ENCODE results near the gene C19orf81.

C19orf81 gene

DNA sequence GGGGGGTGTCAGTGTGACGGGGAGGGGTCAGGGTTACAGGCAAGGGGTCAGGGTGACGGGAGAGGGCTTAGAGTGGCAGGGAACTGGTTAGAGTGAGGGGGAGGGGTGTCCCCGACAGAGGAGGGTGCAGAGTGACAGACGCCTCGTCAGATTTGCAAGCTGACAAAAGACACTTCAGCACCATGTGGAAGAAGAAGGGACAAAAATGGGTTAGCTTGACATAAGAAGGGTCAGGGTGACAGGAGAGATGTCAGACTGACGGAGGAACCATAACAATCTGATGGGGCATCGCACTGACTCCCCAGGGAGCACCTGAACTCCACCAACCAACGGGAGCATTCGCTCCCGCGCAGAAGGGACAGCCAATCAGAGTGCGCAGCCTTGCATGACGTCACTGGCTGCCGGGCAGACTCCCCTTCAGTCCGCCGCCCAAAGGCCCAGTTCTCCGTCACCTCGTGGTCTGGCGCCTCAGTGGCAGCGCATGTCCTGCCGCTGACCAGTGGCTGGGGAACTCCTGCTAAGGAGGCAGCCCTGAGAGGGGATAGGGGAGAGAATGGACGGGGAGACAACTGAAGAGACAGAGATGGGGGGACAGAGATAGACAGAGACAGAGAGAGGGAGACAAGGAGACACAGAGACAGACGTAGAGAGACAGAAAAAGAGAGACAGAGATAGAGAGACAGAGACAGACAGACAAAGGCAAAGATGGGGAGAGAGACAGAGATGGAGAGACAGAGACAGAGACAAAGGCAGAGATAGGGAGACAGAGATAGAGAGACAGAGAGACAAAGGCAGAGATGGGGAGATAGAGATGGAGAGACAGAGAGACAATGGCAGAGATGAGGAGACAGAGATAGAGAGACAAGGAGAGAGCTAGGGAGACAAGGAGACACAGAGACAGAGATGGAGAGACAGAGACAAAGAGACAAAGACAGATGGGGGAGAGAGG lies 30.2 kb downstream of the C19orf81 start:
- peak in 1 of 2 experiments; percentile 27 for DNase-seq (ENCODE audit: low read depth in 2 of 2)

DNA sequence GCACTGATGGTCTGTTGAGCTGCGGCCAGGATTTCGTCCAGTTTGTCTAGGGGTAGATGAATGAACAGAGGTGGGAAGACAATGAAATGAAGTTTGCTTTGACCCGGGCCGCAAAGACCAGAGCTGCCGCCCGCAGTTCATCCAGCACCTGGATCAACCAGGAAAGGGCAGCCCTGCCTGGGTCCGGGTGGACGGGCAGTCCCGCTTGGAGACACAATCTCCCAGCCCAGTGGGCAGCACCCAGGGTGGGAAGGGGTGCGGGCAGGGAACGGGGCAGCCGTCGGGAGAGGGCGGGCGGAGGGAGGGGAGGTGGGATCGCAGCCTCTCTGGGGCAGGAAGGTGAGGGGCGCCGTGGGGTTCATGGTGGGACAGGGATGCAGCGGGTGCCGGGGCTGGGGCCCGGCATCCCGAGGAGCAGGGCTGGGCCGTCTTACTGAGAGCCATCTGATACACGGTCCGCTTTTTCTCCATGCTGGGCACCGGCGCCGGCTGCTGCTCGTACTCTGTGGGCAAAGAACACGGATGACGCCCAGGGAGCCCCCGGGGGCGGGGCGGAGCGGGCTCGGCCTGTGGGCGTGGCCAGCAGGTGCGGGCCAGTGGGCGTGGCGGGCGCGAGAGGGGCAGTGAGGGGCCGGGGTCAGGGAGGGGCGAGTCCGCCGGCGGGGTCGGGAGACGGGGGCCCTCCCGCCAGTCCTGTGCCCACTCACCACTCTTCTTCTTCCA lies 37.2 kb downstream of the C19orf81 start:
- no peak for DNase-seq (ENCODE audit: low read depth in 2 of 2)

DNA sequence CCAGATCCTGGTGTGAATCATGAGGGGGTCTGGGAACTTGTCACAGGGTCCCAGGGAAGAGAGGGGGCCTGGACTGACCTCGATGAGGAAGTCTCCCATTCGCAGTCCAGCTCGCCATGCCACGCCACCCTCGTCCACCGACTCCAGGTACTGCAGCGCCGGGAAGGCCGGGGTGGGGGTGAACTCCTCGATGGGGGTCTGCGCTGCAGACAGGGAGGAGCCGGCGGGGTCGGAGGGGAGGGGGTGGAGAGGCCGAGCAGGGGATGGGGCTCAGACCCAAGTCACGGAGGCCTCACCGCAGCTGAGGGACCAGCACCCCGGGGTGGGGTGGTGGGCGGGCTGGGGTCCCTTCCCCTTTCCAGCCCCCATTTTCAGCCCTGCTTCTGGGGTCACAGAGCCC lies 39.5 kb downstream of the C19orf81 start:
- no peak for DNase-seq (ENCODE audit: low read depth in 2 of 2)

DNA sequence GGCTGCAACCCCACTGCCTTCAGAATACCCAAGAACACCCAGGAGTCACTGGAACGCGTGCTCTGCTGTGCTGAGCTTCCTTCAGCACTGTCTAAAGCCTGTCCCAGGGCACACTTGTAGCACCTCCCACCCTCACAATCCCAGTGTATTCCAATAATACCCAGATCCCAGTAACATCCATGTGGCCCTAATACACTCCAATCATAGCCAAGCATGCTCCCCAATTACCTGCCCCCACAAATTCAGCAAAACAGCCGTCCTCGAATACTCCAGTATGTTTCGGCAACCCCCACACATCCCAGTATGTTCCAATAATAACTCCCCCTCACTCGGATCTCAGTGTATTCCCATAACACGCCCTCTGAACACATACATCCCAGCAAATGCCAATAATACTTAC lies 41.2 kb downstream of the C19orf81 start:
- DNase-seq (ENCODE audit: low read depth in 2 of 2): no peak

DNA sequence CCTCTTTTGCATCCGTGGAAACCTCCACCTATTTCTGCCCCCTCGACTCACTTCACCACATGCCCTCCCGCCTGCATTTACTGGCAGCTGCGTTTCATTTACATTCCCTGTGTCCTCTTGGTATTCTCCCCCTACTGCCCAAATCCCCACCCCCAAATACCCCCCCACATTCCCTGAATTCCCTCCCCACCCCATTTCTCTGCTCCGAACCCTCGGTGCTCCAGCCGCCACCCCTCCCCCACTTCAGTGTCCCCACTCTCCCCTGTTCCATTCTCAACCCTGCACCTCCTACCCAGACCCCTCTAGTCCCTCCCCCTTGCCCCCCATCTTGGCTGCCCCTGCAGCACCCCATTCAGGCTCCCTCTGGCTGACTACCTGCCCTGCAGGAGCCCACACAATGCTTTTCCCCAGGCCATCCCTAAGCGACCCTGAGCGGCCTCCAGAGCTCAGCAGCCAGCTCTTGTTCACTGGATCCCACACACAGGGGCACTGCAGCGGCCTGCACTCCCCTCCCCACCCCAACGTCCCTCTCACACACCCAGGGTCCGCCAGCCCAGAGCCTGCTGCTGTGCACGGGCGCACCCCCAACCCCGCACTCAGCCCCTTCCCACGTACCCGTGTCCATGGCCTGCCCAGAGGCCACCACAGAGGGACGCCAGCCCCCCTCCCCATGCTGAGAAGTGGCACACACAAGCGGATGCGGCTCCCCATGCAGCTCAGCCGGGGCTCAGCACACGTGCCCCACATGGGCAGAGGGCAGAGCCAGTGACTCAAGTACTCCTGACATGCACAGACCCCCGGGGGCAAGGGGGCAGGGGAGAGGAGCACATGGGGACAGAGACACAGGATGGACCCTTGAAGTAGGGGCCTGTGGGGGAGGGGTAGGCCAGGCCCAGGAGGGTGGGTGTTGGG lies 44.1 kb downstream of the C19orf81 start:
- DNase-seq (ENCODE audit: low read depth in 2 of 2): no peak

DNA sequence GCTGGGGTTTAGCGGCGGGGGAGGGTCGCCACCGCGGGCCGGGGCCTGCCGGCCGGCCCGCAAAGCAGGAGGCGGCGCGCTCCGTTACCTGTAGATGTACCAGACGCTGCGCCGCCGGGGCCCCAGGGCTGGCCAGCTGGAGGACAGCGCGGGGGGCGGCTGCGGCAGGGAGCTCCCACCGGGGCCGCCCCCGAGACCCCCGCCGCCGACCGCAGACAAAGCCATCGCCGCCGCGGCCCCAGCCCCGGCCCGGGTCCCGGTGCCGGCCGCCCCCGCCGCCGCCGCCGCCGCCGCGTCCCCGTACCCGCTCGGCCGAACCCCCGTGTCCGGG lies 45.5 kb downstream of the C19orf81 start:
- DNase-seq (ENCODE audit: low read depth in 2 of 2): no peak

DNA sequence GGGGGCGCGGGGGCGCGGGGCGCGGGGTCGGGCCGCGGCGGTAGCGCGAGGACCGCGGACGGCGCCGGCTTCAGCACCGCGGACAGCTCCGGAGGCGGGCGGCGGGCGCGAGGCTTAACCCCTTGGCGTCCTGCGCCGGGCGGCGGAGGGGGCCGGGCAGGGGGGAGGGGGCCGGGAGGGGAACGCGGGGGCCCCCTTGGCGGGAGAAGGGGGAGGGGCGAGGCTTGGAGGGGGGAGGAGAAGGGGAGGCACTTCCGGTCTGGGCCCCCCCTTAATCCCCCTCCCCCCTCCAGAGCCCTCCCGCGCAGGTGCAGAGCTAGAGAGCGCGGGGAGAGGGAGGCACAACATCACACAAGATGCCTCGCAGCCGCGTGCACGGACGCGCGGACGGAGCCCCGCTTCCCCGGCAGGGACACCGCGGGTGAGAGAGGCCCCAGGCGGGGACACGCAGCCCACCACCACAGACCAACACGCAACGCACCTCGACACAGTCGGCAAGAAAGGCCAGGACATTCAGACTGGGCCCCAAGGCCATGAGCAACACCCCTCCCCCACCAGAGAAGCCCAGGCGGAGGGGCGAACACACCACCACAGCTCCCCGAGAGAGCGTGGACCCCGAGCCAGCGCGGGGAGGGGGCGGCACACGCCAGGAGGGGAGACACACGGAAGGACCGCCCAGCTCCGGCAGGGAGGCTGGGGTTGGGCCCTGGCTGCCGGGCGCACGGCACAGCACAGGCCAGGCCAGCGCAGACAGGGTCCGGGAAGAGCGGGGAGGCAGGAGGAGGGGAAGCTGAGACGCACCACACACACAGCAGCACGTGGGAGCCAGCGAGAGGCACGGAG lies 46.2 kb downstream of the C19orf81 start:
- no peak for DNase-seq (ENCODE audit: low read depth in 2 of 2)

DNA sequence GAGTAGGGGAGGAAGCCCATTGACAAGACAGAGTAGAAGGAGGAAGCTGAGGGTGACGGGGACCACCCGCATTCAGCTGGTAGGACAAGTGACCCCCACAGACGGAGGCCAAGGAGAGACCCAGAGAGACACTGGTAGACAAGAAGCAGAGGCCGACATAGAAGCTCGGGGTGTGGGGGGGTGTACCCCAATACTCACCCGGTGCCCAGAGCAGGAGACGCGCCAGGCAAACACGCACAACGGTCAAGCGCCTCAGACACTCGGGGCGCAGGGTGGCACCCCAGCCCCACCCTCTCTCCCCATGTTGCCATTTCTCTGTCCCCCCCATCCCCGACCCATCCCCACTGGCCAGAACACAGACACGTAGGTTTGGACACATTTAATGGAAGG lies 46.8 kb downstream of the C19orf81 start:
- no peak for DNase-seq (ENCODE audit: low read depth in 2 of 2)

DNA sequence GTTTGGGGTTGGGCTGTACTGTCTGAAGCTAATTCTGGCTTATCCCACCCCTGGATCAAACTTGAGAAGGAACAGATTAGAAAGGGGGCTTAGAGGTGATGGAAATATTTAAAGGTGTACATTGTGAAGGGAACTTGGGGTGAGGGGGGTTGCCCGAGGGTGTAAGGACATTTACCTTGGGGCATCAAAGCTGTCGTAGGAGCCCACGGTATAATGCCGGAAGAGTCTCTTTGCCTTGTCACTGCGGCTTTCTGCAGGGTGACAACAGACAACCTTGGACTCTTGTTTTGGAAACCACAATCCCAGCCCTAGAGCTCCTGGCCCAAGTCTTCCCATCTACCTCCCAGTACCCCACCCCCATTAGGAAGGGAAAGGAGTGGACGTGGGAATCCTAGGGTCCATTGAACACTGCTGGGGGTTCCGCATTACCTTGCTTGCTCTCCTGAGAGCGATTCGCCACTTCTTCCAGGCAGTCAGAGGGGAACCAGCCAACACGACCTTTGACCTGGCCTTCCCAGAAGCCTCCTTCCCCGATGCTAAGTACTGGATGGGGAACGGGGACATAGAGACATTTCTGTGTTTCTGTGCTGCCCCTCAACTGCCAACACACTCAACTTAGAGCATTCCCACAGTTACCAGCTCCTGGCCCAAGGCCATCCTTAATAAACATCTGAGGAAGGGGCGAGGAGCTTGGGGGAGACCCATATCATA lies 48.3 kb downstream of the C19orf81 start:
- no peak for DNase-seq (ENCODE audit: low read depth in 2 of 2)

DNA sequence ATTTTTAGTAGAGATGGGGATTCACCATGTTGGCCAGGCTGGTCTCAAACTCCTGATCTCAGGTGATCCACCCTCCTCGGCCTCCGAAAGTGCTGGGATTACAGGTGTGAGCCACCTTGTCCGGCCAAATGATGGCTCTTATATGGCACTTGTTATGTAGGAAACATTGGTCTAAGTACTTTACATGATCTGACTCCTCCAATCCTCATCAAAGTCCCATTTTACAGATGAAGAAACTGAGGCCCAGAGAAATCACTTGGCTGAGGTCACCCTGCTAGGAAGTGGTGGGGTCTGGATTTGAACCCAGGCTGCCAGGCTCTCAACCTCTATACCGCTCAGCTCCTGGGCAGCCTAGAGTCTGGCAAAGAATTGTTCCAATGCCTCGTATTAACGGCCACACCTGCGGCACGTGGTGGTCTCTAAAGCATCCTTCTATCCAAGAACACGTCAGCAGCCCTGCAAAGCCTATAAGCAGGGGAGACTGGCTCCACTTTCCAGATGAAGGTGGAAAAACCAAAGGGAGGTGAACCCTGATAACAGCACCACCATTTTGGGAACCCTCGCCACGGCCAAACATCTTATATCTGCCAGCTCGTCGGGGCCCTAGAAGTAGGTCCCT lies 52.2 kb downstream of the C19orf81 start:
- no peak for DNase-seq (ENCODE audit: low read depth in 2 of 2)

DNA sequence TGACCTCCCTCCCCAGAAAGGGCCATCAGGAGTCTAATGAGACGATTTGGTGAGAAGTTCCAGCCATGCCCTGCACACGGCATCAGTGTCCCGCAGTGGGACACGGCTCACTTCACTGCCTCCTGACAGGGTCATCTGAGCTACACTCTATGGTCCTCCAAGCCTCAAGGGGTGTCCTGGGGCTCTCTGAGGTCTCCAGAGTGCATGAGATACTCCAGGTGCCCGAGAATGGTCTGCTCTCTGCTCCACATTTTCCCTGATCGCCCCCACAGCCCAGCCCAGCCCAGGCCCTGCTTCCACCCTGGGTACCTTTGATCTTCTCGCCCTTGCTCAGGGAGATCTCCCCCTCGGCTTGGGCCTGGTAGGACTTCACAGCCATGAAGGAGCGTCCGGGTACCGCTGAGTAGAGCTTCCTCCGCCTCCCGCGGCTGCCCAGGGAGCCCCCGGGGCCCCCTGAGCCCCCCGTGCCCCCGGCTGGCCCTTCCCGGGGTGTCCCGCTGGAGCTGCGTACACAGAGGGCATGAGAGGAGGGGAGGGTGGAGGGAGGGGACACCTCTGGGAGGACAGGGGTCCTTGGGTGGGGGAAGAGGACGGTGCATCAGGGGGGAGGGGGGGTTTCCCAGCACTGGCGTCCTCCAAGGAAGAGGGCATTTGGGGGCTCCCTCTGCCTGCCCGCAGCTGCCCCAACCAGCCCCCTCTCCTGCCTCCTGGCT lies 53.1 kb downstream of the C19orf81 start:
- DNase-seq (ENCODE audit: low read depth in 2 of 2): no peak

DNA sequence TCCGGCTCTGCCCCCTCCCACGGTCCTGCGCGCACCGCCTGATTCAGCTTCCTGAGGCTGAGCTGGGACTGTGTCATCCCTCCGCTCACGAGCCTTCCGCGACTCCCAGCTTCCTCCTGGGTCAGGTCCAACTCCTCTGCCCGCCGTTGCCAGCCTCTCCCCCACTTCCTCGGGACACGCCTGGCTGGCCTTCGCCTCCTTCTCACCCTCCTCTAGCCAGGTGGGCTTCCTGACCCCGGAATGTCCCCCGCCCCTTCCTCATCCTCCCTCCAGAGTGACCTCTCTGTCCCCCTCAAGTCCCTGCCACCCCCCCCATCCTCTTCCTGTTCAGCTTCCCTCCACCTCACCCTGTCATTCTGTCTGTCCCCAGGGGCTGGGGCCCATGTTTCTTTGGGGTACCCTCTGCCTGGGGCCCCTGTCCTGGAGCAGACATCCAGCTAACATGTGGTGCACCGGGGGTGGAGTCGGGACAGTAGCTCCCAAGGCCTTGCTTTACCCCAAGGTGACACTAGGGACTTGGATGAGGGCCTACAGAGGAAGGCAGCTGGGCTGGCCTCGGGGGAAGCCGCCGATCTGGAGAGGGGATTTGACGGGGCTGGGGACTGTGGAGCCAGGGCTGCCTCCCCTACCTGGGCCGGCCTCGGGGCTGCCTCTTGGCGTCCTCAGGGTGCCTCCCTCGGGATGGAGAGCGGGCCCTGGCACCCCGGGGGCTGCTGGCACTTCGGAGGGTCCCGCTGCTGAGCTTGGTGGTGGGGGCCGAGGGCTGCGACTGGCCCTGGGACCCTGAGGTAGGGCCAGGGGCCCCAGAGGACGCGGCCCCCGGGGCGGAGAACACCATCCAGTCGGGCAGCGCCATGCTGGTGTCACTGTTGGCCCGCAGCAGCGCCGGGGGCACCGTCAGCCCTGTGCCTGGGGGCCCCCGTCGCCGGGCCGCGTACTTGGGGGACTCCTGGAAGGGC lies 53.9 kb downstream of the C19orf81 start:
- DNase-seq (ENCODE audit: low read depth in 2 of 2): no peak

DNA sequence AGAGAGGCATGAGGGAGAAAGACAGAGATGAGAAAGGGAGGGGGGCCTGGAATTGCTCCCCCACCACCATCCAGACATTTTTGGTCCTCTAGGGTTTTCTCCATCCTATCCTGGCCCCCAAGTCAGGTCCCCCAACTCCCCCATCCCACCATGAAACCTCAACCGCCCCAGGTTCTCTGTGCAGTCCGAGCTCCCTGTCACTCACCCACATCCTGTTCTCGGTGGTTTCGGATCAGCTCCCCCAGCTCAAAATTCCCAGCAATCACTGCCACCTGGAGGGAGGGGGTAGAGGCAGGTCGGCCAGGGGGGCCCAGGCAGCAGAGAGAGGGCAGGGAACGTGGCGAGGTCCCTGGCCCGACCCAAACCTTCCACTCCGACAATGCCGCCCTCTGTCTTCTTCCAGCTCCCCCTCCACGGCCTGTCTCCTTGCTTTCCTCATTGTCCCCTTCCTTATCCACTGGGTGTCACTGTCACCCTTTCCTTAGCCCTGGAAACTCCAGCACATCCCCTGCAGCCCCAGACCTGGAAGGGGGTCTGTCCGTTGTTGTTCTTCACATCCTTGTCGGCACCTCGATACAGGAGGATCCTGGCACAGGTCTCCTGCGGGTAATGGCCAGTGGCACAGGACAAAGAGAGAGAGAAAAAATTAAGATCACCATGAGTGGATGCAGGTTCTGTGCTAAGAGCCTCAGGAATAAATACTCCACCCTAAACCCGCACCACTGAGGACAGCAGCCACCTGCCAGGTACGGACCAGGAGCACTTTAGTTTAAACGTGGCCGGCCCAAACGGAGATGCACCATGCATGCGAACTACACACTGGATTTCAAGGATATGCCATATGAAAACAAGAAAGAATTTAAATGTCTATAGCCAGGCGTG lies 54.9 kb downstream of the C19orf81 start:
- no peak for DNase-seq (ENCODE audit: low read depth in 2 of 2)

DNA sequence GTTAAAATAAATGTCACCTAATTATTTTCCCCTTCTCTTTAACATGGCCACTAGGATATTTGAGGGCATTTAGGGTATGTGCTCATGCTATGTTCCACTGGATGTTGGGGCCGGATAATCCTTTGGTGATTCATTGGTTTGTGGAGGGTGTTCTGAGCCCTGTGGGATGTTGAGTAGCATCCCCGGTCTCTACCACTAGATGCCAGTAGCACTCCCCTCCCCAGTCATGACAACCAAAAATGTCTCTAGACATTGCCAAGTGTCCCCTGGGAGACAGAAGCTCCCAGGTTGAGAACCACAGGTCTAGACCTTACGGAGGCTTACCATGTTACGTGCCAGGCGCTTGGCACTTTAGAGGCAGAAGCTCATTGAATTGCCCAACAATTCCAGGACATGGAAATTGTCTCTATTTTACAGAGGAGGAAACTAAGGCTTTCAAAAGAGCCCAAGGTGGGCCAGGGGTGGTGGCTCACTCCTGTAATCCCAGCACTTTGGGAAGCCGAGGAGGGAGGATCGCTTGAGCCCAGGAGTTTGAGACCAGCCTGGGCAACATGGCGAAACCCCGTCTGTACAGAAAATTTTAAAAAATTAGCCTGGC lies 56.3 kb downstream of the C19orf81 start:
- peak; percentile 56 to 61 for DNase-seq (ENCODE audit: low read depth in 2 of 2)

DNA sequence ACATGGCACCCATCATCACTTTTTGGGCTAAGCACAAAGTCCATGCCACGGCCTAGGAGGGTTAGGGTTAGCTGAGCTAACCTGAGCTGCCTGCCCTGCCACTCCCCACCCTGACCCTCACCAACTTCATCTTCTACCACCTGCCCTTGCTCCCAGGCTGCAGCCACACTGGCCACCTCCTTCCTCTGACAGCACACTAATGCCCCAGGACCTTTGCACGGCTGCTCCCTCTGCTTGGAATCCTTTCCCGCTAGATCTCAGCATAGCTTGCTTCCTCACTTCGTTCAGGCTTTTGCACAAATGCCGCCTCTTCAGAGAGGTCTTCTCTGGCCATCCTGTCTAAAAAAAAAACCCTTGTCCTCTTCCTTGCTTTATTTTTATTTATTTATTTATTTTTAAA lies 57.1 kb downstream of the C19orf81 start:
- DNase-seq (ENCODE audit: low read depth in 2 of 2): no peak

DNA sequence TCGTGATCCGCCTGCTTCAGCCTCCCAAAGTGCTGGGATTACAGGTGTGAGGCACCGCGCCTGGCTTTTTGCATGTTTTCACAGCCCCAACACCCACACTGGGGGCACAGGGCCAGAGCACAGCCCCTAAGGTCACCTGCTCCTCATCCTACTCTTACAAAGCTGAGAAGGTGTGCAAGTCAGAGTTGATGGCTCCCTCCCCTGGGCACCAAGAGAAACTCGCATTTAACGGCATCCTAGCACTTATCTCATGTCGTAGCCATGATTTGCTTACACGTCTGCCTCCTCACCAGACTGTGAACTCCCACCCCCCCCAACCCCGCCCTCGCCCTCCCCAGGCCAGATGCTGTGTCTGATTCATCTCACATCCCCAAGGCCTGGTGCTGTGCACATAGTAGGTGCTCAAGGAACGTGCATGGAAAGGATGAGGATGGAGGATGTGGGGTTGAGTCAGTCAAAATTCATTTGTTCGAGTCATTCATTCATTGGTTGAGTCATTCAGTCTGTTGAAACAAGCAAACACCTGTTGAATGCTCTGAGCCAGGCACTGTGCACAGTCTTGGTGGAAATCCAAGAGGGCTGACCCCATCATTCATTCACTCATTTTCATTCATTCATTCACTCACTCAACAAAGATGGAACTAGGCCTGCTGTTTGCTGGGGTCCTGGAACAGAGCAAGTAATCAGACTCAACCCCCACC lies 59.1 kb downstream of the C19orf81 start:
- no peak for DNase-seq (ENCODE audit: low read depth in 2 of 2)
